Esophagus squamous epithelium (tissue), 5 donors: ENCODE results near the gene CREB3L2. TPM values are rescaled to one million over a fixed set of nuclear protein-coding genes. Genes with fewer than 3 reads are reported as not detected.

Experiments
- DNase-seq: peaks from one replicate; lab custom pipeline; 2025; lab: John Stamatoyannopoulos, UW
- H3K27ac ChIP-seq, 4 donors: fragments of 200-600 bp; sonication (generic); one replicate each; pipeline ENCODE4 v1.5.1; 2016 to 2019; ENCODE audit warnings: mild to moderate bottlenecking in 1 of 4
- H3K27me3 ChIP-seq, 4 donors: fragments of 200-600 bp; sonication (generic); 1 replicate in 3 of 4; 2 replicates in 1 of 4; pipeline versions ENCODE4 v1.5.1 to v1.6.0; 2017 to 2021; ENCODE audit warnings: antibody characterized with exemption in 1 of 4
- H3K36me3 ChIP-seq, 3 donors: fragments of 200-600 bp; sonication (generic); one replicate each; pipeline ENCODE4 v1.5.1; 2016 to 2019
- H3K4me1 ChIP-seq, 3 donors: fragments of 200-600 bp; sonication (generic); one replicate each; pipeline ENCODE4 v1.5.1; 2017 to 2019
- H3K4me3 ChIP-seq, 4 donors: fragments of 200-600 bp; sonication (generic); 1 replicate in 3 of 4; 2 replicates in 1 of 4; pipeline ENCODE4 v1.5.1; 2016 to 2019; ENCODE audit warnings: mild to moderate bottlenecking in 2 of 4, moderate library complexity in 1 of 4
- H3K9me3 ChIP-seq, 3 donors: fragments of 200-600 bp; sonication (generic); one replicate each; pipeline ENCODE4 v1.5.1; 2016 to 2019
- CTCF ChIP-seq, 6 experiments: fragments of 450-650 bp in 4 of 6; fragments of 200-600 bp in 2 of 6; sonication (generic) in 2 of 6; IDR thresholded peaks; one replicate each; pipeline ENCODE4 v1.5.1; 2016 to 2019; ENCODE audit warnings: antibody characterized with exemption in 6 of 6, mild to moderate bottlenecking in 4 of 6, moderate library complexity in 4 of 6
- POLR2A ChIP-seq, 4 donors: fragments of 450-650 bp; IDR thresholded peaks; one replicate each; pipeline ENCODE4 v1.6.1; 2017; ENCODE audit warnings: antibody characterized with exemption in 4 of 4, mild to moderate bottlenecking in 4 of 4, moderate library complexity in 3 of 4
- WGBS, 2 donors: methylation state at CpG; one replicate each; pipeline ENCODE4 v1.1.5; 2018; 5-methylcytosine and 5-hydroxymethylcytosine counted together
- intact Hi-C: fragments of 100-400 bp; cut with DNase I; formaldehyde crosslinking; loops from one replicate; pipeline ENCODE4 v1.15.0; 2022
- total RNA-seq, 4 donors: library from RNA; depleted of rRNA; stranded (reverse); fragments of >200 nt; gene quantifications; one replicate each; pipeline ENCODE4 v1.1.0, GENCODE V29; 2016
- donor health status: DM: yes; HTN: yes; CAD: no.

The CREB3L2 gene
- total RNA-seq, 4 donors from 2014 or later: 14.9 to 21.9 (median 17.3) TPM

- peaks cover 4 to 16% (median 5%) of the 10 kb centered on the region in 3 donors for H3K4me1 ChIP-seq
- no peak overlapping the region for H3K27ac ChIP-seq
- intact Hi-C loops: no loop called here
- DNase-seq: no peak
- H3K9me3 ChIP-seq: no peaks in the 10 kb centered on the region
- no peak overlapping the region for H3K4me3 ChIP-seq
- TF ChIP-seq POLR2A (IDR thresholded peaks at IDR 0.05) (no peak), CTCF (IDR thresholded peaks at IDR 0.05) (no peak)
- no peaks in the 10 kb centered on the region for H3K36me3 ChIP-seq
- H3K27me3 ChIP-seq: peaks cover 0 to 57% (median 9%) of the 10 kb centered on the region in 4 donors
- 74 to 86% methylated on average over 8 of the region's 8 CpGs for WGBS, 2 donors
Measured at GRCh38 chr7:137844677-137845425, 157.0 kb downstream of the CREB3L2 start.

GRCh38 chr7:137839903-137840779, 161.7 kb downstream of the CREB3L2 start:
- 88 to 89% methylated on average over 6 of the region's 6 CpGs for WGBS, 2 donors
- intact Hi-C loops: no loop called here
- DNase-seq: no peak
- H3K4me1 ChIP-seq: no peaks in the 10 kb centered on the region
- H3K36me3 ChIP-seq: no peaks in the 10 kb centered on the region
- no peak for TF ChIP-seq CTCF (IDR thresholded peaks at IDR 0.05)
- no peak for TF ChIP-seq POLR2A (IDR thresholded peaks at IDR 0.05)
- no peaks in the 10 kb centered on the region for H3K9me3 ChIP-seq
- no peak overlapping the region for H3K4me3 ChIP-seq
- no peak overlapping the region for H3K27ac ChIP-seq
- peaks cover 0 to 25% (median 1%) of the 10 kb centered on the region in 4 donors for H3K27me3 ChIP-seq

- H3K9me3 ChIP-seq: no peaks in the 10 kb centered on the region
- H3K27me3 ChIP-seq: peaks cover 0 to 13% (median under 1%) of the 10 kb centered on the region in 4 donors
- no peak overlapping the region for H3K27ac ChIP-seq
- no peak overlapping the region for H3K4me3 ChIP-seq
- no peaks in the 10 kb centered on the region for H3K36me3 ChIP-seq
- 81 to 85% methylated on average over 6 to 7 of the region's 7 CpGs for WGBS, 2 donors
- TF ChIP-seq POLR2A (IDR thresholded peaks at IDR 0.05): no peak
- TF ChIP-seq CTCF (IDR thresholded peaks at IDR 0.05): no peak
- DNase-seq: no peak
- intact Hi-C loops: no loop called here
- no peaks in the 10 kb centered on the region for H3K4me1 ChIP-seq
Measured at GRCh38 chr7:137838706-137839315, 163.1 kb downstream of the CREB3L2 start.

- TF ChIP-seq CTCF (IDR thresholded peaks at IDR 0.05) (no peak), POLR2A (IDR thresholded peaks at IDR 0.05) (no peak)
- no peaks in the 10 kb centered on the region for H3K4me1 ChIP-seq
- no peak for DNase-seq
- no peaks in the 10 kb centered on the region for H3K27me3 ChIP-seq
- H3K9me3 ChIP-seq: peaks cover 0 to 17% (median 15%) of the 10 kb centered on the region in 3 donors
- no peak overlapping the region for H3K27ac ChIP-seq
- intact Hi-C loops: no loop called here
- no peaks in the 10 kb centered on the region for H3K36me3 ChIP-seq
- WGBS, 2 donors: 88 to 100% methylated on average over 1 of the region's 1 CpG
- H3K4me3 ChIP-seq: no peak overlapping the region
Measured at GRCh38 chr7:137836541-137836940, 165.3 kb downstream of the CREB3L2 start.
